HepG2 (cell line): Measurements from ENCODE around the gene PPP6R2. TPM values are rescaled to one million over a fixed set of nuclear protein-coding genes. Genes with fewer than 3 reads are reported as not detected.
A peak's percentile ranks its signal among the peaks of the same experiment; 100 is the strongest.

Experiments used
- ATAC-seq: fragments of 200-7000 bp; cut with Tn5 transposase; 3 replicates; pipeline ENCODE4 v1.9.1; 2020; ENCODE audit warnings: mild to moderate bottlenecking, moderate library complexity
- BruUV-seq: library from RNA; stranded (reverse); fragments of 400-500 nt; replicated peaks from 2 replicates; lab custom pipeline; 2021; lab: Mats Ljungman, UMichigan
- CTCF ChIA-PET: fragments of 300-600 bp; formaldehyde crosslinking; extraction: SDS; loops from one replicate; lab custom pipeline; 2021; ENCODE audit warnings: low total read pairs, inconsistent platforms, low intra/inter-chr PET ratio; lab: Yijun Ruan, JAX
- POLR2A ChIA-PET: fragments of 350-600 bp; sonication (Branson Sonifier 250); formaldehyde crosslinking; loops from one replicate; lab custom pipeline; 2020; ENCODE audit warnings: antibody characterized with exemption, inconsistent platforms; lab: Yijun Ruan, JAX
- DNase-seq: peaks from one replicate; pipeline ENCODE4 v3.0.0-alpha.2; 2015; ENCODE audit warnings: low spot score
- FAIRE-seq: peaks from 3 replicates; lab custom pipeline; 2011; peaks lifted over from hg19 to GRCh38; lab: Jason Lieb, UNC
- H2AFZ ChIP-seq: one replicate; pipeline ENCODE4 v1.6.1; 2011; ENCODE audit warnings: low read length, inconsistent platforms
- H3K27ac ChIP-seq: fragments of 300-600 bp; 3 replicates; pipeline ENCODE4 v1.8.0; 2011; ENCODE audit warnings: mixed run types, mild to moderate bottlenecking, mixed read lengths, low read length, inconsistent platforms; ENCODE audit not compliant: insufficient read depth; ENCODE audit errors: extremely low read length
- H3K27me3 ChIP-seq, 2 experiments: fragments of 200-600 bp in 1 of 2; 2 replicates in 1 of 2; 3 replicates in 1 of 2; pipeline versions ENCODE4 v1.6.0 to v1.8.0; 2011; ENCODE audit warnings: low read length in 2 of 2, mild to moderate bottlenecking in 2 of 2, moderate library complexity in 2 of 2, inconsistent platforms in 1 of 2; ENCODE audit not compliant: insufficient read depth in 2 of 2, control insufficient read depth in 1 of 2
- H3K36me3 ChIP-seq, 2 experiments: fragments of 200-600 bp in 1 of 2; replicated peaks in 1 of 2; 2 replicates in 1 of 2; 3 replicates in 1 of 2; pipeline versions ENCODE4 v1.5.1 to v1.8.0; 2011; ENCODE audit warnings: low read length in 2 of 2, inconsistent platforms in 1 of 2; ENCODE audit not compliant: insufficient read depth in 2 of 2, control insufficient read depth in 1 of 2
- H3K4me1 ChIP-seq: 2 replicates; pipeline ENCODE4 v1.5.1; 2012; ENCODE audit warnings: low read length, inconsistent platforms; ENCODE audit not compliant: insufficient read depth
- H3K4me2 ChIP-seq: 2 replicates; pipeline ENCODE4 v1.6.0; 2011; ENCODE audit warnings: low read depth, low read length, inconsistent platforms
- H3K4me3 ChIP-seq, 3 experiments: fragments of 200-600 bp in 1 of 3; sonication (generic), shearing (Covaris generic) in 1 of 3; replicated peaks in 1 of 3; 2 replicates each; pipeline ENCODE4 v1.5.1; 2011 to 2016; ENCODE audit warnings: low read length in 3 of 3, inconsistent platforms in 2 of 3, low read depth in 2 of 3, mild to moderate bottlenecking in 2 of 3, control low read depth in 1 of 3, mixed read lengths in 1 of 3; ENCODE audit not compliant: insufficient read depth in 1 of 3
- H3K79me2 ChIP-seq: one replicate; pipeline ENCODE4 v1.6.1; 2011; ENCODE audit warnings: low read length, inconsistent platforms; ENCODE audit not compliant: insufficient read depth
- H3K9ac ChIP-seq: 2 replicates; pipeline ENCODE4 v1.6.0; 2011; ENCODE audit warnings: mild to moderate bottlenecking, low read depth, low read length, inconsistent platforms; ENCODE audit not compliant: insufficient read depth
- H3K9me3 ChIP-seq: 2 replicates; pipeline ENCODE4 v1.5.1; 2012; ENCODE audit warnings: mild to moderate bottlenecking, low read length
- H4K20me1 ChIP-seq: 2 replicates; pipeline ENCODE4 v1.6.0; 2011; ENCODE audit warnings: inconsistent platforms, mild to moderate bottlenecking, low read length, moderate library complexity; ENCODE audit not compliant: insufficient read depth
- BHLHE40 ChIP-seq: IDR thresholded peaks from 2 replicates; pipeline ENCODE4 v1.6.1; 2011; ENCODE audit warnings: low read length, improper control_type of control experiment
- DPF2 ChIP-seq: sonication (generic); formaldehyde crosslinking; IDR thresholded peaks from 2 replicates; pipeline ENCODE4 v1.4.0; 2020; ENCODE audit warnings: mild to moderate bottlenecking, low read depth, missing genetic modification reagents, borderline replicate concordance
- E2F1 ChIP-seq: sonication (generic); formaldehyde crosslinking; IDR thresholded peaks from 2 replicates; pipeline ENCODE4 v1.5.0; 2020; ENCODE audit warnings: missing genetic modification reagents
- ETS1 ChIP-seq: sonication (generic); formaldehyde crosslinking; IDR thresholded peaks from 2 replicates; pipeline ENCODE4 v1.4.0; 2020; ENCODE audit warnings: missing genetic modification reagents
- FOXO4 ChIP-seq: sonication (generic); formaldehyde crosslinking; conservative IDR thresholded peaks from 2 replicates; pipeline ENCODE4 v1.8.1; 2023; ENCODE audit warnings: missing genetic modification reagents
- GPN1 ChIP-seq: sonication (generic); formaldehyde crosslinking; IDR thresholded peaks from 2 replicates; pipeline ENCODE4 v1.5.1; 2020; ENCODE audit warnings: missing genetic modification reagents, borderline replicate concordance
- HNRNPLL ChIP-seq: fragments of 200-400 bp; formaldehyde crosslinking; IDR thresholded peaks from 2 replicates; pipeline ENCODE4 v1.6.1; 2017; ENCODE audit warnings: mild to moderate bottlenecking, low read depth, low read length; ENCODE audit not compliant: poor library complexity, severe bottlenecking
- MAFK ChIP-seq, 2 experiments: IDR thresholded peaks in 1 of 2; conservative IDR thresholded peaks in 1 of 2; 2 replicates each; pipeline ENCODE4 v1.6.1; 2011; ENCODE audit warnings: improper control_type of control experiment in 2 of 2, low read length in 2 of 2
- MLLT10 ChIP-seq: sonication (generic); formaldehyde crosslinking; IDR thresholded peaks from 2 replicates; pipeline ENCODE4 v1.4.0; 2020; ENCODE audit warnings: missing genetic modification reagents
- MTF1 ChIP-seq: sonication (generic); formaldehyde crosslinking; IDR thresholded peaks from 2 replicates; pipeline ENCODE4 v1.5.0; 2020; ENCODE audit warnings: missing genetic modification reagents
- NONO ChIP-seq, 2 experiments: fragments of 450-650 bp in 1 of 2; sonication (generic) in 1 of 2; formaldehyde crosslinking in 1 of 2; IDR thresholded peaks in 1 of 2; conservative IDR thresholded peaks in 1 of 2; 2 replicates each; pipeline versions ENCODE4 v1.6.1 to v1.8.0; 2017 to 2022; ENCODE audit warnings: mild to moderate bottlenecking in 1 of 2, missing genetic modification reagents in 1 of 2, moderate library complexity in 1 of 2
- PPARG ChIP-seq: conservative IDR thresholded peaks from 2 replicates; pipeline ENCODE4 v1.6.1; 2016; ENCODE audit warnings: missing biosample characterization, missing genetic modification reagents
- ZBTB21 ChIP-seq: sonication (generic); formaldehyde crosslinking; IDR thresholded peaks from 2 replicates; pipeline ENCODE4 v1.4.0; 2020; ENCODE audit warnings: missing genetic modification reagents
- ZBTB42 ChIP-seq: sonication (generic); formaldehyde crosslinking; IDR thresholded peaks from 2 replicates; pipeline ENCODE4 v1.5.0; 2020; ENCODE audit warnings: mild to moderate bottlenecking, missing genetic modification reagents
- ZFP62 ChIP-seq: sonication (generic); formaldehyde crosslinking; IDR thresholded peaks from 2 replicates; pipeline ENCODE4 v1.4.0; 2020; ENCODE audit warnings: missing genetic modification reagents
- ZMYM3 ChIP-seq: sonication (generic); formaldehyde crosslinking; IDR thresholded peaks from 2 replicates; pipeline ENCODE4 v1.5.1; 2020; ENCODE audit warnings: mild to moderate bottlenecking, missing genetic modification reagents
- ZNF292 ChIP-seq: sonication (generic); formaldehyde crosslinking; IDR thresholded peaks from 2 replicates; pipeline ENCODE4 v1.8.1; 2022; ENCODE audit warnings: mild to moderate bottlenecking, low read depth, missing genetic modification reagents, borderline replicate concordance
- ZNF33B ChIP-seq: sonication (generic); formaldehyde crosslinking; IDR thresholded peaks from 2 replicates; pipeline ENCODE4 v1.5.1; 2020; ENCODE audit warnings: mild to moderate bottlenecking, missing genetic modification reagents
- ZNF383 ChIP-seq: sonication (generic); formaldehyde crosslinking; IDR thresholded peaks from 2 replicates; pipeline ENCODE4 v1.4.0; 2020; ENCODE audit warnings: missing genetic modification reagents, mild to moderate bottlenecking, borderline replicate concordance
- ZNF569 ChIP-seq: sonication (generic); formaldehyde crosslinking; IDR thresholded peaks from 2 replicates; pipeline ENCODE4 v1.5.0; 2020; ENCODE audit warnings: mild to moderate bottlenecking, missing genetic modification reagents, moderate library complexity, borderline replicate concordance
- ZNF781 ChIP-seq: sonication (generic); formaldehyde crosslinking; IDR thresholded peaks from 2 replicates; pipeline ENCODE4 v1.5.1; 2020; ENCODE audit warnings: borderline replicate concordance, mild to moderate bottlenecking, missing genetic modification reagents; ENCODE audit errors: not compliant biosample characterization
- WGBS: methylation state at CpG from one replicate; pipeline ENCODE4 v1.1.6; 2017; ENCODE audit warnings: low lambda C conversion rate; 5-methylcytosine and 5-hydroxymethylcytosine counted together
- in situ Hi-C: cut with HindIII; loops from 2 replicates; pipeline ENCODE4 v1.10.0; 2017; ENCODE audit warnings: low pct_unique_long_range_greater_than_20kb; ENCODE audit not compliant: extremely low pct_ligation_motif_present
- intact Hi-C: fragments of 100-400 bp; cut with micrococcal nuclease; formaldehyde crosslinking; loops from one replicate; pipeline ENCODE4 v1.10.0; 2022; ENCODE audit not compliant: unreplicated experiment
- polyA plus RNA-seq, 8 experiments: library from polyadenylated mRNA; depleted of rRNA in 3 of 8; stranded (reverse) in 7 of 8; unstranded in 1 of 8; fragments of >200 nt; fragmentation: Illumina TruSeq in 4 of 8; extraction: Trizol in 4 of 8; gene quantifications; 2 replicates each; pipeline versions ENCODE4 v1.2.1 to v1.2.3, GENCODE V29; 2011 to 2016; ENCODE audit warnings: low read depth in 4 of 8, missing spikeins in 1 of 8, mixed read lengths in 1 of 8; ENCODE audit not compliant: insufficient read depth in 1 of 8
- total RNA-seq, 5 experiments: library from RNA; depleted of rRNA; stranded (reverse); fragments of >200 nt; fragmentation: Illumina TruSeq; extraction: Trizol; gene quantifications; 2 replicates each; pipeline ENCODE4 v1.2.3, GENCODE V29; 2016; ENCODE audit warnings: low read depth in 1 of 5

PPP6R2 gene
- total and polyA plus RNA-seq, 2 of the 13 experiments (the other 11 are each of a cell fraction or from before 2014, with no cell fraction given), result 55.0 to 102 TPM

GRCh38 chr22:50396751-50397370 lies 53.7 kb downstream of the PPP6R2 start:
- Histone ChIP-seq H3K4me2 (peak overlapping the region; percentile 76), H3K36me3 (peaks cover 18 to 43% of the 10 kb centered on the region in 2 experiments), H3K4me3 (peak overlapping the region in 2 of 3 experiments; percentile 19 to 42; a peak in 3 of 6 replicates), H3K27me3 (no peaks in the 10 kb centered on the region), H3K79me2 (peaks cover 46% of the 10 kb centered on the region), H3K27ac (peak overlapping the region; percentile 68), H4K20me1 (peaks cover 22% of the 10 kb centered on the region; the same call in 1 of the 2 replicates), H2AFZ (no peak overlapping the region), H3K9ac (no peak overlapping the region), H3K4me1 (peaks cover 87% of the 10 kb centered on the region), H3K9me3 (no peaks in the 10 kb centered on the region)
- ATAC-seq (peak; percentile 84), FAIRE-seq (peak; percentile 98), DNase-seq (peak; percentile 97)
- no TSS peak for BruUV-seq
- 0% methylated on average over 6 of the region's 6 CpGs for WGBS
- in situ Hi-C loops (no loop called here), intact Hi-C loops (loop anchor here (2.0 kb wide), 1 partner anchor 54 kb away; the partner anchor contains the start of gene PPP6R2)
- CTCF ChIA-PET, result no interaction called here
- POLR2A ChIA-PET, result interaction anchor here (0.6 to 2.2 kb wide), 5 partner anchors 10 to 153 kb away, joined by 3 to 32 read pairs (median 3); partner anchors contain the start of gene LMF2
- no peak for TF ChIP-seq ZNF33B (CRISPR knock-in tag)
- no peak for TF ChIP-seq BHLHE40
- no peak for TF ChIP-seq ZFP62 (CRISPR knock-in tag)
- no peak for TF ChIP-seq ETS1 (CRISPR knock-in tag)
- TF ChIP-seq DPF2 (CRISPR knock-in tag), result peak; percentile 94
- TF ChIP-seq GPN1 (CRISPR knock-in tag), result no peak
- TF ChIP-seq ZNF569 (CRISPR knock-in tag), result no peak
- TF ChIP-seq ZMYM3, result peak; percentile 61; the same call in 1 of the 2 replicates
- TF ChIP-seq PPARG, result peak; percentile 84
- TF ChIP-seq ZNF383 (CRISPR knock-in tag), result no peak
- TF ChIP-seq MAFK (conservative IDR thresholded peaks at IDR 0.05 in 1 of 2, IDR thresholded peaks at IDR 0.05 in 1 of 2; ENCODE audit: low read length in 2 of 2), result peak; percentile 76 to 80
- no peak for TF ChIP-seq NONO (IDR thresholded peaks at IDR 0.05)
- peak; percentile 76 for TF ChIP-seq NONO (CRISPR knock-in tag; conservative IDR thresholded peaks at IDR 0.05)
- no peak for TF ChIP-seq MLLT10 (CRISPR knock-in tag)
- TF ChIP-seq ZBTB42 (CRISPR knock-in tag), result no peak
- TF ChIP-seq ZNF292 (CRISPR knock-in tag), result peak; percentile 62; the same call in 1 of the 2 replicates
- TF ChIP-seq ZNF781 (CRISPR knock-in tag), result no peak
- TF ChIP-seq E2F1 (CRISPR knock-in tag), result no peak
- TF ChIP-seq FOXO4, result no peak
- no peak for TF ChIP-seq HNRNPLL
- TF ChIP-seq ZBTB21, result no peak
- TF ChIP-seq MTF1 (CRISPR knock-in tag), result no peak
